Mucosa of descending colon (tissue), 3 donors: ENCODE results near the gene CA6. TPM values are rescaled to one million over a fixed set of nuclear protein-coding genes. Genes with fewer than 3 reads are reported as not detected.
"Not testable (repeated sequence)": the region's sequence is repeated elsewhere in the genome, so short reads cannot be mapped to it uniquely, and the experiment has no call there.

ENCODE experiments used
- ATAC-seq: fragments of 200-7000 bp; cut with Tn5 transposase; one replicate; pipeline ENCODE4 v1.9.1; 2020; ENCODE audit warnings: mild to moderate bottlenecking, moderate library complexity
- DNase-seq, 3 donors: peaks; one replicate each; pipeline ENCODE4 v3.0.0-alpha.2; 2020
- H3K36me3 ChIP-seq: fragments of 200-600 bp; one replicate; pipeline ENCODE4 v1.8.0; 2021; ENCODE audit warnings: low read depth, mild to moderate bottlenecking
- H3K4me1 ChIP-seq: fragments of 200-600 bp; one replicate; pipeline ENCODE4 v1.8.0; 2021; ENCODE audit warnings: low read depth, mild to moderate bottlenecking
- H3K4me3 ChIP-seq: fragments of 200-600 bp; one replicate; pipeline ENCODE4 v1.8.0; 2021; ENCODE audit warnings: mild to moderate bottlenecking
- H3K9me3 ChIP-seq: fragments of 200-600 bp; one replicate; pipeline ENCODE4 v1.8.0; 2021; ENCODE audit warnings: mild to moderate bottlenecking
- CTCF ChIP-seq: fragments of 200-600 bp; IDR thresholded peaks from one replicate; pipeline ENCODE4 v1.8.0; 2022; ENCODE audit warnings: antibody characterized with exemption, mild to moderate bottlenecking
- intact Hi-C, 2 donors: fragments of 100-400 bp; cut with DNase I in 1 of 2; cut with micrococcal nuclease in 1 of 2; formaldehyde crosslinking; loops; one replicate each; pipeline versions ENCODE4 v1.11.0 to v1.11.1; 2022; cut with DNase I, micrococcal nuclease
- total RNA-seq, 3 donors: library from RNA; stranded (reverse); fragmentation: NEBNext Ultra II Directional in 2 of 3; extraction: Animal tissue kit (Norgen Biotek cat#: 25700) in 2 of 3; gene quantifications; one replicate each; pipeline versions ENCODE4 v1.2.1 to v1.2.4, GENCODE V29; 2021 to 2023
- donor health status: DM: no; HTN: no; CAD: no; lungs with moderate emphysema.
- donor health status: DM: no; HTN: no; CAD: no.
- donor health status: DM: no; HTN: yes; CAD: no.

CA6 gene
- total RNA-seq, 3 donors from 2014 or later = not detected

DNA sequence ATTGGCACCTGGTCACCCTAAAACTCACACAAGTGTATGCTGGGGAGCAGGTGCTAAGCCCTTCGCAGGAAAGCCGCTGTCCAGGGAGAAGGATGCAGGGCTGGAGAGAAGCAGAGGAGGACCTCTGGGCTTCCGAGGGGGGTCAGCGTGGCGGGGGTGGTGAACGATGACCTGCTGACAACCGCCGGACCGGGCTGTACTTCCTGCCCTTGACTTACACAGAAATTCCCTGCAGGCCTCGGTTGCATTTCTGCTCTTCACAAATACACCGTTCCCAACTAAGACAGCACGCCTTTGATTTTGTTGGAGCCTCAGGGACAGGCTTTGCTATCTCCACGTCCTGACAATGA lies 42.9 kb downstream of the CA6 start:
- TF ChIP-seq CTCF = no peak
- Histone ChIP-seq H3K36me3 (no peaks in the 10 kb centered on the region), H3K4me1 (peaks cover 3% of the 10 kb centered on the region), H3K4me3 (no peak overlapping the region), H3K9me3 (no peaks in the 10 kb centered on the region)
- DNase-seq (no peak), ATAC-seq (no peak)
- intact Hi-C loops = loop anchor here in 1 of 2 donors (10.0 kb wide), 1 partner anchor 64 kb away; no protein-coding TSS in a partner anchor

DNA sequence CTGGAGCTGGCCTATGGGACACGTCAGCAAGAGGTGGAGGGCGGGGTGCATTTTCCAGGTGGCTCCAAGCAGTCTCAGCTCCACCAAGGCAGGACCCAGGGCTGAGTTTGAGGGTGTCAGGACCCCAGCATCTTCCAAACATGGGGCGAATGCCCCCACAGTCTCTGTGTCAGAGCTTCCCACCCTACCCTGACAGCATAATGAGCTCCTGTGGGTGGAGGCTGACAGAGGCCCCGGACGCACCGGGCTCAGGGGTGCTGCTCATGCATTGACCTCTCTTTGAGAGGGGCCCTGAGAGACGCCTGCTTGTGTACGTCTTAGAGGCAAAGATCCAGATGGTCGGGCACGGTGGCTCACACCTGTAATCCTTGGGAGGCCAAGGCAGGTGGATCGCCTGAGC lies 43.4 kb downstream of the CA6 start:
- H3K4me1 ChIP-seq = peaks cover 3% of the 10 kb centered on the region
- no peaks in the 10 kb centered on the region for H3K9me3 ChIP-seq
- no peak overlapping the region for H3K4me3 ChIP-seq
- TF ChIP-seq CTCF = no peak
- no peaks in the 10 kb centered on the region for H3K36me3 ChIP-seq
- DNase-seq = no peak
- intact Hi-C loops = loop anchor here in 1 of 2 donors (10.0 kb wide), 1 partner anchor 64 kb away; no protein-coding TSS in a partner anchor
- ATAC-seq = no peak

DNA sequence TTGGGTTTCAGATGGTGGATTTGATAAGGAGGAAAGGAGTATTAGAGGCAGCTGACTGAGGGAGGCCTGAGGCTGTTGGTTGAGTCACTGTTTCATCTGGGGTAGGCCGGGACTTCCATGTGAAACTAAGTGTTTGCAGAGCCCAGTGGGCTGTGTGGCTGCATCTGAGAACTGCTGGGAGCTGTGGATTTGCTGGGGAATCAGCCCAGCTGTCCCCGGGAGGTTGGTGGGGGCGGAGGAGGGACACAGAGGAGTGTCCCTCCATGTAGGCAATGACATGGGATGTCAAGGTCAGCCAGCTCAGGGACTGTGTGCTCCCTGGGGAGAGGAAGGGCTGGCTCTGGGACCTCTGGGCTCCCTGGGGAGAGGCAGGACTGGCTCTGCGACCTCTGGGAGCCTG lies 44.2 kb downstream of the CA6 start:
- intact Hi-C loops = loop anchor here in 1 of 2 donors (10.0 kb wide), 1 partner anchor 65 kb away; no protein-coding TSS in a partner anchor
- no peak overlapping the region for H3K4me3 ChIP-seq
- H3K4me1 ChIP-seq = peaks cover 3% of the 10 kb centered on the region
- DNase-seq (no peak), ATAC-seq (no peak)
- H3K36me3 ChIP-seq = no peaks in the 10 kb centered on the region
- no peak for TF ChIP-seq CTCF
- no peaks in the 10 kb centered on the region for H3K9me3 ChIP-seq

DNA sequence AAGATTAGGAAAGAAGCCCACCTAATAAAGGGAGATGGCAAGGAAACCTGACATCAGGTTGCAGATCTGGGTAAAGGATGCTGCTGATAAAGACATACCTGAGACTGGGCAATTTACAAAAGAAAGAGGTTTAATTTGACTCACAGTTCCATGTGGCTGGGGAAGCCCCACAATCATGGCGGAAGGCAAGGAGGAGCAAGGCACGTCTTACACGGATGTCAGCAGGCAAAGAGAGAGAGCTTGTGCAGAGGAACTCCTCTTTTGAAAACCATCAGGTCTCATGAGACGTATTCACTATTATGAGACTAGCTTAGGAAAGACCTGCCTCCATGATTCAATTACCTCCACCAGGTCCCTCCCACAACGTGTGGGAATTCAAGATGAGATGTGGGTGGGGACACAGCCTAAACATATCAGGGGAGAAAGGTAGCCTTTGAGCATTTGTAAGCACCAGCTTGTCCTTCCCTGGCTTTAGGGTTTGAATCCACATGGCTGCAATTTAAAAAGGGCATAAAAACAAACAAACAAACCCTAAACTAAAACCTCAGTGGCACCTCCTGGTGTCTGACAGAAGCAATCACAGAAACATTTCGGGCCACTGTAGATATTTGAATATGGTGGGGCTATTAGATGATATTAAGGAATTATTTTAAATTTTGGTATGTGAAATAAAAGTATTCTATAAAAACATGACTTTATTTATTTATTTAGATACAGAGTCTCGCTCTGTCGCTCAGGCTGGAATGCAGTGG lies 47.4 kb downstream of the CA6 start:
- no peak for TF ChIP-seq CTCF
- ATAC-seq = no peak
- H3K36me3 ChIP-seq = no peaks in the 10 kb centered on the region
- intact Hi-C loops = no loop called here
- no peaks in the 10 kb centered on the region for H3K9me3 ChIP-seq
- H3K4me1 ChIP-seq = no peaks in the 10 kb centered on the region
- no peak overlapping the region for H3K4me3 ChIP-seq
- DNase-seq = no peak

DNA sequence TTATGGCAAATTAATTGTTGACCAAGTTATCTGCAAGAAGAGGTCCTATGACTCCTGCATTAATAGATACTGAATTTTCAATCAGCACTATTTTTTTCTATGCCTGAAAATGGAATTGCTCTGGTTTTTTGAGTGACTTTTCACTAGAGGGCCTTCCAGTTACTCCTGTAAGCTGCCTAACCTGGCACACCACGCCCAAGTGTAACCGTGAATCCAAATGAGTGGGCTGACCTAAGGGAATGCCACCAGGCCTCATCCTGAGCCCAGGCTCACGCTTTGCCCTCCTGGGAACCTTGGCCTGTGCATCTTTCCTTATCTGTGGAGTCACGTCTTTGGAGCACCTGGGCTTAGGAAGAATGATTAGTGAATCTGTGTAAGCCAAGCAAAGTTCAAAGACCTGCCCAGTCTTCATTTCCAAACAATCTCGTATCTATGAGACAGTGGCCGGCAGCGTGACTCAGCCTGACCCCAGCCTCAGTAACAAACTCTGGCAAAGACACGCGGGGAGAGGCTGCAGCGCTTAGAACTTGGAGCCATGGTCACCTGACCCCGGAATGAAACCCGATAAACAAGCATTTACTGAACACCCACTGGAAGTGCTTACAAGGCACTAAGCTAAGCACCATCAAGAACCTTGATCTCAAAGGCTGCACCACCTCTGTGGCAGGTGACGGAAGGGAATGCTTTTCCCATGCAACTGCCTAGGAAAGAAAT lies 48.5 kb downstream of the CA6 start:
- H3K4me1 ChIP-seq, DNase-seq, H3K36me3 ChIP-seq, H3K9me3 ChIP-seq, H3K4me3 ChIP-seq, ATAC-seq, intact Hi-C loops: not testable (repeated sequence)

DNA sequence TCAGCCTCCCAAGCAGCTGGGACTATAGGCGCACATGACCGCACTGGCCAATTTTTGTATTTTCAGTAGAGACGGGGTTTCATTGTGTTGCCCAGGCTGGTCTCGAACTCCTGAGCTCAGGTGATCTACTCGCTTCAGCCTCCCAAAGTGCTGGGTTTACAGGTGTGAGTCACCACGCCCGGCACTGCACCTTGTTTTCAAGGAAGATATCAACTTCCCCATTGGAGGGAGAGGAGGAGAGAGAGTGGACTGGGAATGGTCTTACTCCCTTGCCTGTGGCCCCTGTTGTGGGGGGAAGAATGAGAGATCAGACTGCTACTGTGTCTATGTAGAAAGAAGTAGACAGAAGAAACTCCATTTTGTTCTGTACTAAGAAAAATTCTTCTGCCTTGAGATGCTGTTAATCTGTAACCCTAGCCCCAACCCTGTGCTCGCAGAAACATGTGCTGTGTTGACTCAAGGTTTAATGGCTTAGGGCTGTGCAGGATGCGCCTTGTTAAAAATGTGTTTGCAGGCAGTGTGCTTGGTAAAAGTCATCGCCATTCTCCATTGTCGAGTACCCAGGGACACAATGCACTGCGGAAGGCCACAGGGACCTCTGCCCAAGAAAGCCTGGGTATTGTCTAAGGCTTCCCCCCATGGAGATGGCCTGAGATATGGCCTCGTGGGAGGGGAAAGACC lies 56.0 kb downstream of the CA6 start:
- peak; percentile 53 to 63 (median 62) for DNase-seq

GRCh38 chr1:9002215-9002560 lies 56.5 kb downstream of the CA6 start:
- peak in 1 of 3 donors; percentile 34 for DNase-seq
- H3K4me3 ChIP-seq, intact Hi-C loops, H3K9me3 ChIP-seq, ATAC-seq, H3K36me3 ChIP-seq, H3K4me1 ChIP-seq: not testable (repeated sequence)

More for the DNA sequence above, 56.0 kb downstream of the CA6 start:
- ATAC-seq = peak; percentile 91
- H3K9me3 ChIP-seq, H3K36me3 ChIP-seq, intact Hi-C loops, H3K4me3 ChIP-seq, H3K4me1 ChIP-seq: not testable (repeated sequence)
